Panc1 (cell line): ENCODE results near the gene TEX26. TPM values are rescaled to one million over a fixed set of nuclear protein-coding genes. Genes with fewer than 3 reads are reported as not detected.

ENCODE experiments used
- ATAC-seq: fragments of 200-7000 bp; cut with Tn5 transposase; 2 replicates; pipeline ENCODE4 v1.9.1; 2020; ENCODE audit warnings: mild to moderate bottlenecking, moderate library complexity
- BruUV-seq: library from RNA; stranded (reverse); fragments of 400-500 nt; replicated peaks from 2 replicates; lab custom pipeline; 2021; lab: Mats Ljungman, UMichigan
- CTCF ChIA-PET: fragments of 300-600 bp; sonication (Branson Sonifier 250); formaldehyde crosslinking; loops from one replicate; lab custom pipeline; 2022; ENCODE audit warnings: antibody characterized with exemption; lab: Charles Lee
- POLR2A ChIA-PET: fragments of 300-600 bp; sonication (Branson Sonifier 250); formaldehyde crosslinking; loops from one replicate; lab custom pipeline; 2022; ENCODE audit warnings: antibody characterized with exemption; lab: Charles Lee
- DNase-seq: peaks from one replicate; pipeline ENCODE4 v3.0.0-alpha.2; 2010; ENCODE audit warnings: low read depth, low spot score
- H3K27ac ChIP-seq: 2 replicates; pipeline ENCODE4 v1.5.1; 2011; ENCODE audit warnings: mild to moderate bottlenecking, low read length, inconsistent platforms
- H3K27me3 ChIP-seq: fragments of 200-500 bp; sonication (Bioruptor generic); 2 replicates; pipeline ENCODE4 v1.6.0; 2014; ENCODE audit warnings: low read length, inconsistent platforms; ENCODE audit not compliant: control insufficient read depth, insufficient read depth
- H3K36me3 ChIP-seq: fragments of 200-500 bp; sonication (Bioruptor generic); 2 replicates; pipeline ENCODE4 v1.5.1; 2014; ENCODE audit warnings: inconsistent platforms, mild to moderate bottlenecking, low read length, moderate library complexity; ENCODE audit not compliant: control insufficient read depth, insufficient read depth
- H3K4me1 ChIP-seq: 2 replicates; pipeline ENCODE4 v1.5.1; 2011; ENCODE audit warnings: inconsistent platforms, mild to moderate bottlenecking, low read length, moderate library complexity; ENCODE audit not compliant: control insufficient read depth, insufficient read depth
- H3K4me3 ChIP-seq, 2 experiments: 2 replicates each; pipeline ENCODE4 v1.5.1; 2011 to 2012; ENCODE audit warnings: low read depth in 2 of 2, low read length in 2 of 2, mild to moderate bottlenecking in 2 of 2, inconsistent platforms in 1 of 2, moderate library complexity in 1 of 2
- H3K9me3 ChIP-seq: fragments of 200-500 bp; sonication (Bioruptor generic); 2 replicates; pipeline ENCODE4 v1.5.1; 2014; ENCODE audit warnings: low read depth, mild to moderate bottlenecking, inconsistent platforms, low read length, moderate library complexity; ENCODE audit not compliant: control insufficient read depth, insufficient read depth
- CTCF ChIP-seq: fragments of 450-650 bp; IDR thresholded peaks from 2 replicates; pipeline ENCODE4 v1.5.1; 2017; ENCODE audit warnings: mild to moderate bottlenecking
- POLR2AphosphoS5 ChIP-seq: IDR thresholded peaks from 2 replicates; pipeline ENCODE4 v1.6.1; 2012; ENCODE audit warnings: mild to moderate bottlenecking, low read depth, low read length, moderate library complexity
- REST ChIP-seq, 2 experiments: IDR thresholded peaks; 2 replicates each; pipeline ENCODE4 v1.6.1; 2011 to 2012; ENCODE audit warnings: low read depth in 2 of 2, control low read depth in 1 of 2, low read length in 1 of 2, mild to moderate bottlenecking in 1 of 2, moderate library complexity in 1 of 2; ENCODE audit not compliant: insufficient read depth in 1 of 2
- SIN3A ChIP-seq: IDR thresholded peaks from 2 replicates; pipeline ENCODE4 v1.6.1; 2012; ENCODE audit warnings: low read depth, mild to moderate bottlenecking, low read length, moderate library complexity, borderline replicate concordance; ENCODE audit not compliant: insufficient read depth
- TCF7L2 ChIP-seq: IDR thresholded peaks from 2 replicates; pipeline ENCODE4 v1.6.1; 2011; ENCODE audit warnings: mild to moderate bottlenecking, low read depth, low read length, inconsistent platforms
- in situ Hi-C: cut with HindIII; loops from 2 replicates; pipeline ENCODE4 v1.10.0; 2016; ENCODE audit warnings: low sequenced_read_pairs, low pct_unique_long_range_greater_than_20kb
- intact Hi-C: fragments of 100-400 bp; cut with micrococcal nuclease; formaldehyde crosslinking; loops from one replicate; pipeline ENCODE4 v1.10.0; 2022; ENCODE audit not compliant: unreplicated experiment
- total RNA-seq: library from RNA; stranded (reverse); gene quantifications from one replicate; pipeline ENCODE4 v1.2.1, GENCODE V29; 2021; ENCODE audit not compliant: unreplicated experiment

Gene TEX26
- total RNA-seq, 1 experiment from 2014 or later = not detected

- Histone ChIP-seq H3K27me3 (no peaks in the 10 kb centered on the region), H3K9me3 (no peaks in the 10 kb centered on the region), H3K27ac (no peak overlapping the region), H3K4me3 (no peak overlapping the region), H3K4me1 (no peaks in the 10 kb centered on the region), H3K36me3 (no peaks in the 10 kb centered on the region)
- CTCF ChIA-PET = no interaction called here
- DNase-seq = no peak
- intact Hi-C loops (no loop called here), in situ Hi-C loops (no loop called here)
- POLR2A ChIA-PET = no interaction called here
- TF ChIP-seq SIN3A (no peak), POLR2AphosphoS5 (no peak), REST (IDR thresholded peaks at IDR 0.05; ENCODE audit: insufficient read depth in 1 of 2, low read depth in 2 of 2, low read length in 1 of 2) (no peak), CTCF (no peak), TCF7L2 (no peak)
- BruUV-seq = no TSS peak
- no peak for ATAC-seq
Measured at GRCh38 chr13:30933354-30933670, 856 bp downstream of the TEX26 start.

GRCh38 chr13:30934381-30934780, 1.9 kb downstream of the TEX26 start:
- Histone ChIP-seq H3K4me3 (no peak overlapping the region), H3K36me3 (no peaks in the 10 kb centered on the region), H3K27me3 (no peaks in the 10 kb centered on the region), H3K27ac (no peak overlapping the region), H3K9me3 (no peaks in the 10 kb centered on the region), H3K4me1 (no peaks in the 10 kb centered on the region)
- in situ Hi-C loops (no loop called here), intact Hi-C loops (no loop called here)
- DNase-seq = no peak
- ChIA-PET POLR2A (no interaction called here), CTCF (interaction anchor here (0.6 kb wide), 1 partner anchor 71 kb away, joined by 3 read pairs; no protein-coding TSS in a partner anchor)
- no TSS peak for BruUV-seq
- TF ChIP-seq TCF7L2 (no peak), SIN3A (no peak), CTCF (no peak), POLR2AphosphoS5 (no peak), REST (IDR thresholded peaks at IDR 0.05; ENCODE audit: insufficient read depth in 1 of 2, low read depth in 2 of 2, low read length in 1 of 2) (no peak)
- 0 out of 2 replicates have a peak, but pooled peaks have one; percentile 53 for ATAC-seq
